ENCODE data around the gene MAP2K2.
A peak's percentile ranks its signal among the peaks of the same experiment; 100 is the strongest.

The MAP2K2 gene

GRCh38 chr19:4062419-4063368 is 61.2 kb downstream of the MAP2K2 start:
- peak overlapping the region; percentile 93 for H3K4me3 ChIP-seq (replicated peaks; ENCODE audit: low read depth, low read length)
- TF ChIP-seq, protein P1, sequence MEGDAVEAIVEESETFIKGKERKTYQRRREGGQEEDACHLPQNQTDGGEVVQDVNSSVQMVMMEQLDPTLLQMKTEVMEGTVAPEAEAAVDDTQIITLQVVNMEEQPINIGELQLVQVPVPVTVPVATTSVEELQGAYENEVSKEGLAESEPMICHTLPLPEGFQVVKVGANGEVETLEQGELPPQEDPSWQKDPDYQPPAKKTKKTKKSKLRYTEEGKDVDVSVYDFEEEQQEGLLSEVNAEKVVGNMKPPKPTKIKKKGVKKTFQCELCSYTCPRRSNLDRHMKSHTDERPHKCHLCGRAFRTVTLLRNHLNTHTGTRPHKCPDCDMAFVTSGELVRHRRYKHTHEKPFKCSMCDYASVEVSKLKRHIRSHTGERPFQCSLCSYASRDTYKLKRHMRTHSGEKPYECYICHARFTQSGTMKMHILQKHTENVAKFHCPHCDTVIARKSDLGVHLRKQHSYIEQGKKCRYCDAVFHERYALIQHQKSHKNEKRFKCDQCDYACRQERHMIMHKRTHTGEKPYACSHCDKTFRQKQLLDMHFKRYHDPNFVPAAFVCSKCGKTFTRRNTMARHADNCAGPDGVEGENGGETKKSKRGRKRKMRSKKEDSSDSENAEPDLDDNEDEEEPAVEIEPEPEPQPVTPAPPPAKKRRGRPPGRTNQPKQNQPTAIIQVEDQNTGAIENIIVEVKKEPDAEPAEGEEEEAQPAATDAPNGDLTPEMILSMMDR (IDR thresholded peaks at IDR 0.05; ENCODE audit: low read depth, low read length, missing control alignments): no peak
- no peak for DNase-seq (ENCODE audit: extremely low read depth, low read depth)

- TF ChIP-seq, protein P1 (IDR thresholded peaks at IDR 0.05; ENCODE audit: low read depth, low read length, missing control alignments): no peak
- H3K4me3 ChIP-seq (replicated peaks; ENCODE audit: low read depth, low read length): peak overlapping the region; percentile 93
- DNase-seq (ENCODE audit: extremely low read depth, low read depth): no peak
Observed at GRCh38 chr19:4061683-4062418, 62.1 kb downstream of the MAP2K2 start.

- TF ChIP-seq, protein P1 (IDR thresholded peaks at IDR 0.05; ENCODE audit: low read depth, low read length, missing control alignments): no peak
- peak overlapping the region; percentile 93 for H3K4me3 ChIP-seq (replicated peaks; ENCODE audit: low read depth, low read length)
- no peak for DNase-seq (ENCODE audit: extremely low read depth, low read depth)
Observed at GRCh38 chr19:4061178-4061682, 62.7 kb downstream of the MAP2K2 start.

- TF ChIP-seq, protein P1 (IDR thresholded peaks at IDR 0.05; ENCODE audit: low read depth, low read length, missing control alignments): no peak
- peak overlapping the region; percentile 93; the same call in 1 of the 2 replicates for H3K4me3 ChIP-seq (replicated peaks; ENCODE audit: low read depth, low read length)
Observed at GRCh38 chr19:4060621-4061177, 63.2 kb downstream of the MAP2K2 start.

DNA sequence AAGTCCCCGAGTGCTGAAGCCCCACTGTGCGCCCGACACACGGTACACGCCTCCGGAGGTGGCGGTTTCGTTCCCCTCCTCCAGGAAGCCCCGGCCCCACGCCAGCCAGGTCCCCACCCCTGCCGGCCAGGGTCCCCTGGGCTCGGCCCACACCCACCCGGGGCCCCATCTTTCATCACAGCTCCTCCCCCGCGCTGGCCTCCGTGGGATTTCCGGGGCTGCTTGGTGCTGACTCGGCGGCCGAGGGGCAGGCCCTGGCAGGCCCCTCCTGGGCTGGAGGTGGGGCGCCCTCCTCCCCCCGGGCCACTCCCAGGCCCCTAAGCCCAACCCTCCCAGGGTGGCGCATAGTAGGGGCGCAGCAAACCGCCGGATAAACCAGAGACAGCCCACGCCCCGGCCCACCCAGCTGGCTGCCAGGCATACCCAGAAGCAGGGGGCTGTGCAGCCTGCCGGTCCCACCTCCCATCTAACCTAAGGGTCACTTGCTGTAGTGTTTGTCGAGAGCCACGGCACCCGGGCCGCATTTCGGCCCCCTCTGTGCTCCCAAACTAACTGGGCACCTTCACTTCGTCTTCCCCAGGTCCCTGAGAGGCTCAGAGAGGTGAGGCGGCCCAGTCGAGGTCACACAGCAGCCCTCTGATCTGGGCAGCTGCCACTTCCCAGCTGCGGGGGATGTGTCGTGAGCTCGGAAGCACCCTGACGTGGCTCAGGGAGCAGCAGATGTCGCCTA is 63.9 kb downstream of the MAP2K2 start:
- peak overlapping the region; percentile 33; the same call in 1 of the 2 replicates for H3K4me3 ChIP-seq (replicated peaks; ENCODE audit: low read depth, low read length)
- TF ChIP-seq, protein P1 (IDR thresholded peaks at IDR 0.05; ENCODE audit: low read depth, low read length, missing control alignments): no peak
- no peak for DNase-seq (ENCODE audit: extremely low read depth, low read depth)

More at GRCh38 chr19:4060621-4061177, 63.2 kb downstream of the MAP2K2 start:
- DNase-seq (ENCODE audit: extremely low read depth, low read depth): no peak

DNA sequence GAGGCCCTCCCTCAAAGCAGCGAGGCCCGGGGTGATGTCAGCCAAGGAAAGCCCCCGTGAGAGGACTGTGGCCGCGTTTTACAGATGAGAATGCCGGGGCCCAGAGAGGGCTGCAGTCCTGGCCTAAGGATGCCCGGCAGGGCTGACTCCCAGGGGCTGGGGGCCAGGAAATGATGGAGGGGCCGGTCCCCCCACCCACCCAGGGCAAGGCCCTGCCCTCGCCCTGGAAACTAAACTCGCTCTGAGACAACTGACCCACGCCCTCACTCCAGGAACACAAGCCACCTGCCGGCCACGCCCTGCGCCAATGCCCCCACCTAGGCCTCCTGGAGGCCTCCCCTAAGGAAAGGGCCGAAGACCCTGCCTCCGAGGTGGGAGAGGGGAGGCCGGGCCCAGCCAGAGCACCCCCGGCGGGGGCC is 64.5 kb downstream of the MAP2K2 start:
- TF ChIP-seq, protein P1 (IDR thresholded peaks at IDR 0.05; ENCODE audit: low read depth, low read length, missing control alignments): no peak
- peak overlapping the region; percentile 33 for H3K4me3 ChIP-seq (replicated peaks; ENCODE audit: low read depth, low read length)
- no peak for DNase-seq (ENCODE audit: extremely low read depth, low read depth)

Data from HFF-Myc (cell line).